Gastrocnemius medialis (tissue), 4 donors: ENCODE data around the gene PLAC1.

Experiments used
- CTCF ChIP-seq, 5 experiments: fragments of 450-650 bp in 3 of 5; fragments of 200-600 bp in 2 of 5; sonication (generic) in 2 of 5; IDR thresholded peaks in 4 of 5; conservative IDR thresholded peaks in 1 of 5; 1 replicate in 4 of 5; 2 replicates in 1 of 5; pipeline ENCODE4 v1.5.1; 2016 to 2019; ENCODE audit warnings: antibody characterized with exemption in 5 of 5, mild to moderate bottlenecking in 3 of 5, moderate library complexity in 3 of 5
- POLR2A ChIP-seq, 2 donors: fragments of 450-650 bp; IDR thresholded peaks; one replicate each; pipeline ENCODE4 v1.6.1; 2017; ENCODE audit warnings: antibody characterized with exemption in 2 of 2, mild to moderate bottlenecking in 2 of 2, moderate library complexity in 2 of 2

DNA sequence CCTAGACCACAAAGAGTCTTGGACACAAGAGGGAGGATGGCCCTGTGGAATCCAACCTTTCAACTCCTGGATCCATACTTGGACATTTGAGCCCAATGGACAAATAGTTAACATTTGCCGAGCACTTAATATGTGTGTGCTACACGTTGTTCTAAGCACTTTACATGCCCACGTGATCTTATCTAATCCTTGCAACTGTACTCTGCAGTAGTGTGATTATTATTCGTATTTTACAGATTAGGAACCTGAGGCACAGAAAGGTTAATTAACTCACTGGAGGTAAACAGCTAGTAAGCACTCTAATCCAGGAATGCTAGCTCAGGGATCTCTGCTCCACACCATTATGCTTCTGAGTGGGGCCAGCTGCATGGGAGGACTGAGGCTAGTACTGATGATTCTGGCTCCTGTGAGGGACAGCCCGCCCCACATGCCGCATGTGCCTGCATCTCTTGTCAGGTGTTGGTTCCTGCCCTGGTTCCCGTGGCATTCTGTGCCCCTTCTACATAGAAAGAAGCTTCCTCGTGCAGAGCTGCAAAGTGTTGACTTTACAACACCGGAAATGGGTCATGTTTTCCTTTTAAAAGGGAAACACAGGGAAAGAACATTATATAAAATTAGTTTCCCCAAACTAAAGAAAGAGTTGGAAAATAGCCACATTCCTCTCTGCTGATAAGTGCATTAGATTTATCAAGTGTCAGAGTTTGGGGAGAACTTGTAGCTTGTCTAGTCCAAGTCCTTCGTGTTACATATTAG lies 34.8 kb downstream of the PLAC1 start:
- TF ChIP-seq CTCF (IDR thresholded peaks at IDR 0.05 in 4 of 5, conservative IDR thresholded peaks at IDR 0.05 in 1 of 5) = no peak
- TF ChIP-seq POLR2A (IDR thresholded peaks at IDR 0.05) = no peak
